ENCODE results near the gene TPSB2. TPM values are rescaled to one million over a fixed set of nuclear protein-coding genes. Genes with fewer than 3 reads are reported as not detected.
A peak's percentile ranks its signal among the peaks of the same experiment; 100 is the strongest.
"Not testable (repeated sequence)": the region's sequence is repeated elsewhere in the genome, so short reads cannot be mapped to it uniquely, and the experiment has no call there.

The TPSB2 gene
- total and polyA plus RNA-seq, 2 experiments from 2014 or later: not detected

GRCh38 chr16:1194665-1195392, 35.2 kb downstream of the TPSB2 start:
- Histone ChIP-seq H3K9ac (no peak overlapping the region), H3K36me3 (ENCODE audit: low read depth) (no peaks in the 10 kb centered on the region), H3K4me2 (ENCODE audit: unreplicated experiment) (no peak overlapping the region), H3K27ac (no peak overlapping the region), H3K9me2 (ENCODE audit: insufficient read depth) (no peaks in the 10 kb centered on the region), H3K27me3 (replicated peaks; ENCODE audit: insufficient read depth) (no peaks in the 10 kb centered on the region), H3K9me3 (ENCODE audit: low read depth) (no peaks in the 10 kb centered on the region), H3F3A (ENCODE audit: insufficient read depth) (no peaks in the 10 kb centered on the region), H4K20me1 (ENCODE audit: insufficient read depth) (no peaks in the 10 kb centered on the region), H3K79me2 (ENCODE audit: insufficient read depth) (no peaks in the 10 kb centered on the region), H3K4me3 (no peak overlapping the region), H2AFZ (no peak overlapping the region), H3K4me1 (ENCODE audit: insufficient read depth) (no peaks in the 10 kb centered on the region)
- 14 to 31% methylated on average over 26 to 56 of the region's 61 CpGs for WGBS, 2 experiments (ENCODE audit: low coverage in 1 of 2, low lambda C conversion rate in 2 of 2, missing lambda C conversion rate in 2 of 2)
- in situ Hi-C loops (cut with MboI): no loop called here
- TF ChIP-seq EZH2phosphoT487 (IDR thresholded peaks at IDR 0.05; ENCODE audit: insufficient read depth, low read depth) (no peak), EZH2 (IDR thresholded peaks at IDR 0.05; ENCODE audit: insufficient read depth, poor library complexity, severe bottlenecking) (no peak)
- DNase-seq: peak; percentile 28

- DNase-seq: no peak
- no peak overlapping the region for H3K4me2 ChIP-seq (ENCODE audit: unreplicated experiment)
- no peak overlapping the region for H2AFZ ChIP-seq
- H3K9me3 ChIP-seq (ENCODE audit: low read depth): no peaks in the 10 kb centered on the region
- no peaks in the 10 kb centered on the region for H3K79me2 ChIP-seq (ENCODE audit: insufficient read depth)
- no peaks in the 10 kb centered on the region for H3K27me3 ChIP-seq (replicated peaks; ENCODE audit: insufficient read depth)
- WGBS, 2 experiments (ENCODE audit: low coverage in 1 of 2, low lambda C conversion rate in 2 of 2, missing lambda C conversion rate in 2 of 2): 43 to 46% methylated on average over 22 to 29 of the region's 29 CpGs
- no peaks in the 10 kb centered on the region for H3K36me3 ChIP-seq (ENCODE audit: low read depth)
- H3K4me1 ChIP-seq (ENCODE audit: insufficient read depth): no peaks in the 10 kb centered on the region
- no peaks in the 10 kb centered on the region for H3K9me2 ChIP-seq (ENCODE audit: insufficient read depth)
- H3K4me3 ChIP-seq: no peak overlapping the region
- H4K20me1 ChIP-seq (ENCODE audit: insufficient read depth): no peaks in the 10 kb centered on the region
- no peak overlapping the region for H3K9ac ChIP-seq
- TF ChIP-seq EZH2 (IDR thresholded peaks at IDR 0.05; ENCODE audit: insufficient read depth, poor library complexity, severe bottlenecking) (no peak), EZH2phosphoT487 (IDR thresholded peaks at IDR 0.05; ENCODE audit: insufficient read depth, low read depth) (no peak)
- H3K27ac ChIP-seq: no peak overlapping the region
- no peaks in the 10 kb centered on the region for H3F3A ChIP-seq (ENCODE audit: insufficient read depth)
- in situ Hi-C loops (cut with MboI): no loop called here
Measured at GRCh38 chr16:1193825-1194581, 36.0 kb downstream of the TPSB2 start.

GRCh38 chr16:1193143-1193824, 36.7 kb downstream of the TPSB2 start:
- no peak overlapping the region for H3K27ac ChIP-seq
- TF ChIP-seq EZH2phosphoT487 (IDR thresholded peaks at IDR 0.05; ENCODE audit: insufficient read depth, low read depth): no peak
- no peak for TF ChIP-seq EZH2 (IDR thresholded peaks at IDR 0.05; ENCODE audit: insufficient read depth, poor library complexity, severe bottlenecking)
- no peak overlapping the region for H3K4me2 ChIP-seq (ENCODE audit: unreplicated experiment)
- in situ Hi-C loops (cut with MboI): no loop called here
- no peak overlapping the region for H3K9ac ChIP-seq
- H3K4me3 ChIP-seq: no peak overlapping the region
- no peaks in the 10 kb centered on the region for H4K20me1 ChIP-seq (ENCODE audit: insufficient read depth)
- no peaks in the 10 kb centered on the region for H3K79me2 ChIP-seq (ENCODE audit: insufficient read depth)
- no peak for DNase-seq
- H3F3A ChIP-seq (ENCODE audit: insufficient read depth): no peaks in the 10 kb centered on the region
- H3K9me2 ChIP-seq (ENCODE audit: insufficient read depth): no peaks in the 10 kb centered on the region
- no peaks in the 10 kb centered on the region for H3K9me3 ChIP-seq (ENCODE audit: low read depth)
- no peak overlapping the region for H2AFZ ChIP-seq
- 61 to 65% methylated on average over 25 to 30 of the region's 30 CpGs for WGBS, 2 experiments (ENCODE audit: low coverage in 1 of 2, low lambda C conversion rate in 2 of 2, missing lambda C conversion rate in 2 of 2)
- H3K4me1 ChIP-seq (ENCODE audit: insufficient read depth): no peaks in the 10 kb centered on the region
- H3K36me3 ChIP-seq (ENCODE audit: low read depth): no peaks in the 10 kb centered on the region
- no peaks in the 10 kb centered on the region for H3K27me3 ChIP-seq (replicated peaks; ENCODE audit: insufficient read depth)

- Histone ChIP-seq H3K4me2 (ENCODE audit: unreplicated experiment) (no peak overlapping the region), H3K79me2 (ENCODE audit: insufficient read depth) (no peaks in the 10 kb centered on the region), H2AFZ (no peak overlapping the region), H3K4me1 (ENCODE audit: insufficient read depth) (no peaks in the 10 kb centered on the region), H3K27ac (no peak overlapping the region), H4K20me1 (ENCODE audit: insufficient read depth) (no peaks in the 10 kb centered on the region), H3K4me3 (no peak overlapping the region), H3K27me3 (replicated peaks; ENCODE audit: insufficient read depth) (no peaks in the 10 kb centered on the region), H3K9ac (no peak overlapping the region), H3F3A (ENCODE audit: insufficient read depth) (no peaks in the 10 kb centered on the region), H3K9me2 (ENCODE audit: insufficient read depth) (no peaks in the 10 kb centered on the region), H3K36me3 (ENCODE audit: low read depth) (no peaks in the 10 kb centered on the region), H3K9me3 (ENCODE audit: low read depth) (no peaks in the 10 kb centered on the region)
- WGBS, 2 experiments (ENCODE audit: low coverage in 1 of 2, low lambda C conversion rate in 2 of 2, missing lambda C conversion rate in 2 of 2): 43 to 48% methylated on average over 9 of the region's 9 CpGs
- in situ Hi-C loops (cut with MboI): no loop called here
- TF ChIP-seq EZH2 (IDR thresholded peaks at IDR 0.05; ENCODE audit: insufficient read depth, poor library complexity, severe bottlenecking): no peak
- no peak for TF ChIP-seq EZH2phosphoT487 (IDR thresholded peaks at IDR 0.05; ENCODE audit: insufficient read depth, low read depth)
- no peak for DNase-seq
Measured at GRCh38 chr16:1192384-1193073, 37.5 kb downstream of the TPSB2 start.

GRCh38 chr16:1190789-1191188, 39.2 kb downstream of the TPSB2 start:
- H2AFZ ChIP-seq; H3K27me3 ChIP-seq (replicated peaks; ENCODE audit: insufficient read depth); H3K9me2 ChIP-seq (ENCODE audit: insufficient read depth); H4K20me1 ChIP-seq (ENCODE audit: insufficient read depth); H3K4me2 ChIP-seq (ENCODE audit: unreplicated experiment); H3K4me3 ChIP-seq; H3K36me3 ChIP-seq (ENCODE audit: low read depth); H3K9ac ChIP-seq; DNase-seq; in situ Hi-C loops (cut with MboI); H3F3A ChIP-seq (ENCODE audit: insufficient read depth); H3K4me1 ChIP-seq (ENCODE audit: insufficient read depth); H3K27ac ChIP-seq; H3K9me3 ChIP-seq (ENCODE audit: low read depth); H3K79me2 ChIP-seq (ENCODE audit: insufficient read depth): not testable (repeated sequence)
- WGBS, 2 experiments (ENCODE audit: low coverage in 1 of 2, low lambda C conversion rate in 2 of 2, missing lambda C conversion rate in 2 of 2): 62 to 84% methylated on average over 5 to 10 of the region's 11 CpGs

Measured in GM23248 (cell line).